ENCODE results near the gene KPNA5.
"Not testable (repeated sequence)": the region's sequence is repeated elsewhere in the genome, so short reads cannot be mapped to it uniquely, and the experiment has no call there.

- not testable (repeated sequence) for TF ChIP-seq POLR2A, CTCF (IDR thresholded peaks at IDR 0.05)
Measured at GRCh38 chr6:116686475-116687101, 5.6 kb downstream of the KPNA5 start.
